K562 (cell line): ENCODE data around the gene CREB3L2. TPM values are rescaled to one million over a fixed set of nuclear protein-coding genes. Genes with fewer than 3 reads are reported as not detected.

ENCODE experiments used
- ETS2 ChIP-seq: IDR thresholded peaks from 2 replicates; pipeline ENCODE4 v1.6.1; 2016; ENCODE audit warnings: borderline replicate concordance, missing genetic modification characterization, mild to moderate bottlenecking, moderate library complexity, missing compliant biosample characterization; ENCODE audit not compliant: poor library complexity, severe bottlenecking
- FOS ChIP-seq: IDR thresholded peaks from 3 replicates; pipeline ENCODE4 v1.6.1; 2011; ENCODE audit not compliant: insufficient read length; ENCODE audit errors: extremely low read depth
- FOSL1 ChIP-seq: fragments of 200-800 bp; sonication (Bioruptor generic); conservative IDR thresholded peaks from 2 replicates; pipeline ENCODE4 v1.6.1; 2016; ENCODE audit warnings: missing genetic modification characterization, missing compliant biosample characterization
- HMGN3 ChIP-seq: IDR thresholded peaks from 2 replicates; pipeline ENCODE4 v1.6.1; 2011; ENCODE audit warnings: borderline replicate concordance, low read depth, mild to moderate bottlenecking, mixed read lengths, low read length; ENCODE audit not compliant: insufficient read length; ENCODE audit errors: extremely low read depth
- MEF2D ChIP-seq: conservative IDR thresholded peaks from 2 replicates; pipeline ENCODE4 v1.6.1; 2016; ENCODE audit warnings: low read depth, missing genetic modification characterization, missing compliant biosample characterization
- NELFE ChIP-seq: IDR thresholded peaks from 2 replicates; pipeline ENCODE4 v1.6.1; 2011; ENCODE audit warnings: mild to moderate bottlenecking; ENCODE audit not compliant: insufficient read depth, insufficient read length
- RBM22 ChIP-seq: fragments of 200-400 bp; formaldehyde crosslinking; IDR thresholded peaks from 2 replicates; pipeline ENCODE4 v1.6.1; 2018; ENCODE audit warnings: low read length, low read depth; ENCODE audit not compliant: poor library complexity, severe bottlenecking
- RBM25 ChIP-seq: fragments of 200-400 bp; formaldehyde crosslinking; IDR thresholded peaks from 2 replicates; pipeline ENCODE4 v1.6.1; 2018; ENCODE audit warnings: low read length, low read depth, moderate library complexity; ENCODE audit not compliant: severe bottlenecking
- RFX1 ChIP-seq: fragments of 450-650 bp; IDR thresholded peaks from 2 replicates; pipeline ENCODE4 v1.6.1; 2016; ENCODE audit warnings: mild to moderate bottlenecking, moderate library complexity
- SMAD1 ChIP-seq: fragments of 150-350 bp; IDR thresholded peaks from 2 replicates; pipeline ENCODE4 v1.6.1; 2014; ENCODE audit warnings: low read length, low read depth; ENCODE audit not compliant: partially characterized antibody
- SREBF1 ChIP-seq: fragments of 150-350 bp; IDR thresholded peaks from 2 replicates; pipeline ENCODE4 v1.6.1; 2014; ENCODE audit warnings: antibody characterized with exemption, low read depth, low read length, borderline replicate concordance
- SRSF9 ChIP-seq: fragments of 200-400 bp; formaldehyde crosslinking; IDR thresholded peaks from 2 replicates; pipeline ENCODE4 v1.6.1; 2017; ENCODE audit warnings: low read depth, low read length, borderline replicate concordance
- SUPT5H ChIP-seq: fragments of 450-650 bp; IDR thresholded peaks from 2 replicates; pipeline ENCODE4 v1.6.1; 2016
- XRCC4 ChIP-seq: IDR thresholded peaks from one replicate; pipeline ENCODE4 v1.6.1; 2011; ENCODE audit not compliant: insufficient read depth, insufficient read length; ENCODE audit errors: extremely low read depth
- ZNF143 ChIP-seq: sonication (generic); formaldehyde crosslinking; IDR thresholded peaks from 2 replicates; pipeline ENCODE4 v1.9.0; 2022; ENCODE audit warnings: mild to moderate bottlenecking, missing genetic modification reagents
- polyA plus RNA-seq, 8 experiments: library from polyadenylated mRNA; depleted of rRNA in 4 of 8; stranded (reverse) in 5 of 8; unstranded in 3 of 8; fragments of >200 nt; fragmentation: Nextera tagmentation in 2 of 8; fragmentation: Illumina TruSeq in 1 of 8; extraction: Ambion mirVana in 2 of 8; extraction: Trizol in 1 of 8; gene quantifications; 2 replicates each; pipeline versions ENCODE4 v1.2.1 to v1.2.3, GENCODE V29; 2011 to 2014; ENCODE audit warnings: inconsistent platforms in 1 of 8, missing spikeins in 1 of 8
- total RNA-seq, 7 experiments: library from RNA; depleted of rRNA in 6 of 7; stranded (reverse); fragments of >200 nt in 6 of 7; fragmentation: Illumina TruSeq in 2 of 7; extraction: Trizol in 2 of 7; gene quantifications; 2 replicates each; pipeline versions ENCODE4 v1.2.1 to v1.2.3, GENCODE V29; 2011 to 2021; ENCODE audit warnings: low replicate concordance in 1 of 7
- TF ChIP-seq, protein P1 (sequence below): fragments of 250-450 bp; sonication (Bioruptor Pico); IDR thresholded peaks from 2 replicates; pipeline ENCODE4 v1.4.0; 2020
- TF ChIP-seq, protein P2 (sequence below): sonication (generic); formaldehyde crosslinking; IDR thresholded peaks from 2 replicates; pipeline ENCODE4 v1.9.0; 2022; ENCODE audit warnings: mild to moderate bottlenecking, missing genetic modification reagents

CREB3L2 gene
- total and polyA plus RNA-seq, 9 of the 15 experiments (the other 6 are each of a cell fraction or from before 2014, with no cell fraction given): 7.1 to 45.6 (median 15.8) TPM

DNA sequence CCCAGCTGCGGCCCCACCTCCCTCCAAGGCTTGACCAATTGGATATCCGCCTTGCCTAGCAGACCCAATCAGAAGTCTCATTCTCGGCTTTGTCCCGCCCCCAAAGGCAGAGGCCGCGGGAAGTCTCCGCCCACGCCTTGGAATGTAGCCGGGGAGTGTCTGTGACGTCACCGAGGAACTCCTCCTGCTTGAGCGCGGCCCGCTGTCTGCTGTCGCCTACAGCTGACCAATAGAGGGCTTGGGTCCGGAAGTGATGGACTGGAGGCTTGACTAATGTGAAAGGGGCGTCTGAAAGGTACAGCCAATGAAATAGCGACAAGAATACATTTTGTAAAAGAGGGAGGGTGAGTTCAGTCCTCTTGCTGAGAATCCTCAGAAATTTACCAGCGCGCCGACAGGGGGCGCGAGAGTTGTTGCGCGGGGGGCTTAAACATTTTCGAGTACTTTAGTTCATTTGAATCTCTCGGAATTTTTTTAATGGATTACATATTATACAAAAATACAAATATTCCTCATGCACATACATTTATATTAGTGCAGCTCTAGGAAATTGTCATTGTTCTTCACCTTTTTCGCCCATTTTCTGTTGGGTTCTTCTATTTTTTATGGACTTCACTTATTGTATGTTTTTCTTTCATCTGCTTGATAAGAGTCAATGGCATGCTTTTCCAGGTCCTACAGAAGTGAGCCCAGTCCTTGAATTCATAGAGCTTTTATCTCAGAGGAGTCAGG, 376 bp upstream of the CREB3L2 start (continued):
- TF ChIP-seq, protein P1, sequence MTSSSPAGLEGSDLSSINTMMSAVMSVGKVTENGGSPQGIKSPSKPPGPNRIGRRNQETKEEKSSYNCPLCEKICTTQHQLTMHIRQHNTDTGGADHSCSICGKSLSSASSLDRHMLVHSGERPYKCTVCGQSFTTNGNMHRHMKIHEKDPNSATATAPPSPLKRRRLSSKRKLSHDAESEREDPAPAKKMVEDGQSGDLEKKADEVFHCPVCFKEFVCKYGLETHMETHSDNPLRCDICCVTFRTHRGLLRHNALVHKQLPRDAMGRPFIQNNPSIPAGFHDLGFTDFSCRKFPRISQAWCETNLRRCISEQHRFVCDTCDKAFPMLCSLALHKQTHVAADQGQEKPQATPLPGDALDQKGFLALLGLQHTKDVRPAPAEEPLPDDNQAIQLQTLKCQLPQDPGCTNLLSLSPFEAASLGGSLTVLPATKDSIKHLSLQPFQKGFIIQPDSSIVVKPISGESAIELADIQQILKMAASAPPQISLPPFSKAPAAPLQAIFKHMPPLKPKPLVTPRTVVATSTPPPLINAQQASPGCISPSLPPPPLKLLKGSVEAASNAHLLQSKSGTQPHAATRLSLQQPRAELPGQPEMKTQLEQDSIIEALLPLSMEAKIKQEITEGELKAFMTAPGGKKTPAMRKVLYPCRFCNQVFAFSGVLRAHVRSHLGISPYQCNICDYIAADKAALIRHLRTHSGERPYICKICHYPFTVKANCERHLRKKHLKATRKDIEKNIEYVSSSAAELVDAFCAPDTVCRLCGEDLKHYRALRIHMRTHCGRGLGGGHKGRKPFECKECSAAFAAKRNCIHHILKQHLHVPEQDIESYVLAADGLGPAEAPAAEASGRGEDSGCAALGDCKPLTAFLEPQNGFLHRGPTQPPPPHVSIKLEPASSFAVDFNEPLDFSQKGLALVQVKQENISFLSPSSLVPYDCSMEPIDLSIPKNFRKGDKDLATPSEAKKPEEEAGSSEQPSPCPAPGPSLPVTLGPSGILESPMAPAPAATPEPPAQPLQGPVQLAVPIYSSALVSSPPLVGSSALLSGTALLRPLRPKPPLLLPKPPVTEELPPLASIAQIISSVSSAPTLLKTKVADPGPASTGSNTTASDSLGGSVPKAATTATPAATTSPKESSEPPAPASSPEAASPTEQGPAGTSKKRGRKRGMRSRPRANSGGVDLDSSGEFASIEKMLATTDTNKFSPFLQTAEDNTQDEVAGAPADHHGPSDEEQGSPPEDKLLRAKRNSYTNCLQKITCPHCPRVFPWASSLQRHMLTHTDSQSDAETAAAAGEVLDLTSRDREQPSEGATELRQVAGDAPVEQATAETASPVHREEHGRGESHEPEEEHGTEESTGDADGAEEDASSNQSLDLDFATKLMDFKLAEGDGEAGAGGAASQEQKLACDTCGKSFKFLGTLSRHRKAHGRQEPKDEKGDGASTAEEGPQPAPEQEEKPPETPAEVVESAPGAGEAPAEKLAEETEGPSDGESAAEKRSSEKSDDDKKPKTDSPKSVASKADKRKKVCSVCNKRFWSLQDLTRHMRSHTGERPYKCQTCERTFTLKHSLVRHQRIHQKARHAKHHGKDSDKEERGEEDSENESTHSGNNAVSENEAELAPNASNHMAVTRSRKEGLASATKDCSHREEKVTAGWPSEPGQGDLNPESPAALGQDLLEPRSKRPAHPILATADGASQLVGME: no peak
- TF ChIP-seq SMAD1 (peak; percentile 5), FOS (peak; percentile 95), MEF2D (no peak), SREBF1 (no peak), SRSF9 (no peak), SUPT5H (no peak; the same call in 1 of the 2 replicates), ETS2 (tag) (no peak), RBM22 (no peak), XRCC4 (no peak), ZNF143 (CRISPR knock-in tag) (no peak), NELFE (no peak), HMGN3 (no peak), RBM25 (peak; percentile 96), RFX1 (no peak), FOSL1 (tag) (no peak)
- TF ChIP-seq, protein P2, sequence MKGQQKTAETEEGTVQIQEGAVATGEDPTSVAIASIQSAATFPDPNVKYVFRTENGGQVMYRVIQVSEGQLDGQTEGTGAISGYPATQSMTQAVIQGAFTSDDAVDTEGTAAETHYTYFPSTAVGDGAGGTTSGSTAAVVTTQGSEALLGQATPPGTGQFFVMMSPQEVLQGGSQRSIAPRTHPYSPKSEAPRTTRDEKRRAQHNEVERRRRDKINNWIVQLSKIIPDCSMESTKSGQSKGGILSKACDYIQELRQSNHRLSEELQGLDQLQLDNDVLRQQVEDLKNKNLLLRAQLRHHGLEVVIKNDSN (CRISPR knock-in tag): no peak; the same call in 1 of the 2 replicates
- TF ChIP-seq, all 486 proteins: peak for 107
